Measurements from ENCODE around the gene CETN1. TPM values are rescaled to one million over a fixed set of nuclear protein-coding genes. Genes with fewer than 3 reads are reported as not detected.

Gene CETN1
- total and polyA plus RNA-seq, 7 donors = not detected

GRCh38 chr18:622289-622688 lies 42.1 kb downstream of the CETN1 start:
- TF ChIP-seq CTCF (IDR thresholded peaks at IDR 0.05) = no peak
- Histone ChIP-seq H3K4me3 (no peak overlapping the region), H3K9me3 (no peaks in the 10 kb centered on the region), H3K4me1 (no peaks in the 10 kb centered on the region), H3K27me3 (ENCODE audit: insufficient read depth in 3 of 3, low read length in 2 of 3) (peaks cover 0 to 4% (median under 1%) of the 10 kb centered on the region in 3 donors), H3K36me3 (ENCODE audit: insufficient read depth in 1 of 2, low read depth in 1 of 2) (no peaks in the 10 kb centered on the region), H3K27ac (no peak overlapping the region)
- ATAC-seq (no peak), DNase-seq (no peak)
- WGBS, 3 donors = 76 to 81% (median 78%) methylated on average over 6 of the region's 6 CpGs
- intact Hi-C loops (cut with DNase I) = loop anchor here (2.0 to 10.0 kb wide), 2 partner anchors 213 to 217 kb away; no protein-coding TSS in a partner anchor

DNA sequence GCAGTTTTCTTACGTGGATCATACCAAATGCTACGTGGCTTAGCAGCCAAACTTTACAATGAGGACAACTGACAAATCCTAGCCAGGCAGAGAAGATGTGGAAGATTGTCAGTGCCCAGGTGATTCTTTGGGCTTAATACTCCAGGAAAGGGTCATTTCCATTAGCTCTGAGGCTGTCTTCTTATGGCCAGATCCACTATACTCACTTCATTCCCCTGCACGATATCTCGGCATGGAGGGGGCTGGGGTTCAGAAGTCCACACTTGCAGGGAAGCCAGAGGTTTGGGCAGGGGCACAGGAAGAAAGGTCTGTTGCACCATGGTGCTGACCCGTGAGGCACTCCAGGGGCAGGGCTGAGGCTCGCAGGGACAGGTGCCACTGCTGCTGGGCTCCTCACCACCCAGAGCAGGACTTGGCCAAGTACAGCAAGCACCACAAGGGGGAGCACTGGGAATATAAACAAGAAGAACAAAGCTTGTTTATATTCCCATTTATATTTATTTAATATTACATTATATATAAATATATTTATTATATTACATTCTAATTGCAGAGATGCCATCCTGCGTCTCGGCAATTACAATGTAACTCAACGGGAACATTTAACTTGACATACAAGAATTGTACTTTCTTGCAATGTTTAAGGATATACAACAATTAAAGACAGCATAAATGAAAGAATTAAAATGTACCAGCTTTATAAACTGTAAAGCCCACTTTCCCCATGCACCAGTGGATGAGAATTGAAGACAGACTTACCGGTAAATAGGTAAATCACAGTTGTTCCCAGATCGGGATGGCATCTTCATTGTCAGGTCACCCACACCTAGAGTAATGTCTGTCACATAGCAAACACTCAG lies 43.8 kb downstream of the CETN1 start:
- intact Hi-C loops (cut with DNase I) = loop anchor here (2.0 to 10.0 kb wide), 2 partner anchors 211 to 215 kb away; no protein-coding TSS in a partner anchor
- WGBS, 3 donors = 62 to 65% (median 63%) methylated on average over 11 of the region's 11 CpGs
- H3K4me3 ChIP-seq = no peak overlapping the region
- peaks cover 0 to 4% (median 2%) of the 10 kb centered on the region in 3 donors for H3K27me3 ChIP-seq (ENCODE audit: insufficient read depth in 3 of 3, low read length in 2 of 3)
- no peak overlapping the region for H3K27ac ChIP-seq
- H3K9me3 ChIP-seq = no peaks in the 10 kb centered on the region
- peak; percentile 55 for TF ChIP-seq CTCF (IDR thresholded peaks at IDR 0.05)
- ATAC-seq = peak in 2 of 4 donors; percentile 41 to 56
- H3K4me1 ChIP-seq = no peaks in the 10 kb centered on the region
- DNase-seq = peak; percentile 44 to 61
- no peaks in the 10 kb centered on the region for H3K36me3 ChIP-seq (ENCODE audit: insufficient read depth in 1 of 2, low read depth in 1 of 2)

- Histone ChIP-seq H3K4me1 (no peaks in the 10 kb centered on the region), H3K4me3 (no peak overlapping the region), H3K27ac (no peak overlapping the region), H3K27me3 (ENCODE audit: insufficient read depth in 3 of 3, low read length in 2 of 3) (peaks cover 0 to 2% (median 2%) of the 10 kb centered on the region in 3 donors), H3K36me3 (ENCODE audit: insufficient read depth in 1 of 2, low read depth in 1 of 2) (no peaks in the 10 kb centered on the region), H3K9me3 (no peaks in the 10 kb centered on the region)
- intact Hi-C loops (cut with DNase I) = loop anchor here in 1 of 2 donors (10.0 kb wide), 1 partner anchor 208 kb away; no protein-coding TSS in a partner anchor
- no peak for ATAC-seq
- 23 to 43% (median 24%) methylated on average over 2 of the region's 2 CpGs for WGBS, 3 donors
- no peak for TF ChIP-seq CTCF (IDR thresholded peaks at IDR 0.05)
- DNase-seq = no peak
These were observed 47.1 kb downstream of the CETN1 start for GRCh38 chr18:627231-627630.

- no peak for ATAC-seq
- DNase-seq = no peak
- Histone ChIP-seq H3K27ac (no peak overlapping the region), H3K36me3 (ENCODE audit: insufficient read depth in 1 of 2, low read depth in 1 of 2) (no peaks in the 10 kb centered on the region), H3K4me3 (no peak overlapping the region), H3K4me1 (no peaks in the 10 kb centered on the region), H3K27me3 (ENCODE audit: insufficient read depth in 3 of 3, low read length in 2 of 3) (peaks cover 0 to 2% (median 0%) of the 10 kb centered on the region in 3 donors), H3K9me3 (no peaks in the 10 kb centered on the region)
- intact Hi-C loops (cut with DNase I) = loop anchor here in 1 of 2 donors (10.0 kb wide), 1 partner anchor 205 kb away; no protein-coding TSS in a partner anchor
- WGBS, 3 donors = 82 to 92% (median 87%) methylated on average over 6 of the region's 6 CpGs
- TF ChIP-seq CTCF (IDR thresholded peaks at IDR 0.05) = no peak
These were observed 49.3 kb downstream of the CETN1 start for GRCh38 chr18:629269-630150.

Measured in psoas muscle (tissue), 8 donors.